Natural killer cell (primary cell): ENCODE data around the gene ST6GAL1. TPM values are rescaled to one million over a fixed set of nuclear protein-coding genes. Genes with fewer than 3 reads are reported as not detected.

Source experiments
- ATAC-seq, 3 donors: fragments of 150-1000 bp in 2 of 3; fragments of 200-7000 bp in 1 of 3; cut with Tn5 transposase; 1 replicate in 1 of 3; 2 replicates in 2 of 3; pipeline ENCODE4 v1.10.0; 2021; ENCODE audit warnings: mild to moderate bottlenecking in 2 of 3, moderate library complexity in 2 of 3
- DNase-seq, 2 donors: peaks; one replicate each; pipeline versions ENCODE4 v3.0.0 to v3.0.0-alpha.2; 2013 to 2021; ENCODE audit warnings: mixed read lengths in 1 of 2
- H3K27ac ChIP-seq: one replicate; pipeline ENCODE4 v1.5.1; 2013; ENCODE audit warnings: mild to moderate bottlenecking, low read length
- H3K27me3 ChIP-seq: one replicate; pipeline ENCODE4 v1.6.1; 2013; ENCODE audit warnings: low read length; ENCODE audit not compliant: control insufficient read depth, insufficient read depth
- H3K36me3 ChIP-seq: one replicate; pipeline ENCODE4 v1.6.1; 2013; ENCODE audit warnings: low read length; ENCODE audit not compliant: control insufficient read depth, insufficient read depth
- H3K4me1 ChIP-seq: one replicate; pipeline ENCODE4 v1.6.1; 2013; ENCODE audit warnings: low read length; ENCODE audit not compliant: control insufficient read depth, insufficient read depth
- H3K4me3 ChIP-seq: one replicate; pipeline ENCODE4 v1.5.1; 2013; ENCODE audit warnings: low read length
- H3K9me3 ChIP-seq: one replicate; pipeline ENCODE4 v1.6.1; 2013; ENCODE audit warnings: low read length; ENCODE audit not compliant: control insufficient read depth, insufficient read depth
- H3K27ac Mint-ChIP-seq, 2 donors: one replicate each; pipeline ENCODE4 v1.8.0; 2022; ENCODE audit warnings: mild to moderate bottlenecking in 2 of 2, mixed read lengths in 2 of 2, moderate library complexity in 1 of 2
- H3K27me3 Mint-ChIP-seq, 2 donors: one replicate each; pipeline ENCODE4 v1.8.0; 2022; ENCODE audit warnings: low read depth in 2 of 2, mixed read lengths in 2 of 2
- H3K36me3 Mint-ChIP-seq: one replicate; pipeline ENCODE4 v1.8.0; 2022; ENCODE audit warnings: mixed read lengths
- H3K4me1 Mint-ChIP-seq, 2 donors: one replicate each; pipeline ENCODE4 v1.8.0; 2022; ENCODE audit warnings: mixed read lengths in 2 of 2
- H3K4me3 Mint-ChIP-seq: one replicate; pipeline ENCODE4 v1.8.0; 2022; ENCODE audit warnings: mild to moderate bottlenecking, moderate library complexity, mixed read lengths
- H3K9me3 Mint-ChIP-seq, 2 donors: one replicate each; pipeline ENCODE4 v1.8.0; 2022; ENCODE audit warnings: mixed read lengths in 2 of 2
- CTCF ChIP-seq: fragments of 200-600 bp; IDR thresholded peaks from one replicate; pipeline ENCODE4 v1.8.0; 2022; ENCODE audit warnings: antibody characterized with exemption
- WGBS: methylation state at CpG from one replicate; pipeline ENCODE4 v1.1.7; 2013; ENCODE audit warnings: missing lambda C conversion rate; ENCODE audit not compliant: insufficient coverage; 5-methylcytosine and 5-hydroxymethylcytosine counted together
- intact Hi-C: fragments of 100-400 bp; cut with micrococcal nuclease; formaldehyde crosslinking; loops from one replicate; pipeline ENCODE4 v1.14.2; 2022
- total RNA-seq, 4 donors: library from RNA; stranded (reverse); fragments of 120-200 nt in 1 of 4; gene quantifications; one replicate each; pipeline versions ENCODE4 v1.2.3 to v1.2.4, GENCODE V29; 2013 to 2022

Gene ST6GAL1
- total RNA-seq, 3 donors from 2014 or later (not counting 1 experiment from before 2014, with no cell fraction given), result 121 to 182 (median 146) TPM

- Histone ChIP-seq H3K36me3 (peaks cover 57% of the 10 kb centered on the region), H3K27ac (peak overlapping the region; percentile 86), H3K27me3 (no peaks in the 10 kb centered on the region), H3K4me3 (no peak overlapping the region), H3K4me1 (peaks cover 41% of the 10 kb centered on the region), H3K9me3 (no peaks in the 10 kb centered on the region)
- peak overlapping the region; percentile 91 to 95 for H3K27ac Mint-ChIP-seq
- peaks cover 54 to 68% of the 10 kb centered on the region in 2 donors for H3K4me1 Mint-ChIP-seq
- no peak for TF ChIP-seq CTCF
- peaks cover 17% of the 10 kb centered on the region for H3K36me3 Mint-ChIP-seq
- intact Hi-C loops, result no loop called here
- H3K27me3 Mint-ChIP-seq, result no peaks in the 10 kb centered on the region
- peaks cover 0 to 2% of the 10 kb centered on the region in 2 donors for H3K9me3 Mint-ChIP-seq
- WGBS, result 93% methylated on average over 8 of the region's 8 CpGs
- DNase-seq (no peak), ATAC-seq (no peak)
- H3K4me3 Mint-ChIP-seq, result no peak overlapping the region
These were observed 112.6 kb downstream of the ST6GAL1 start for GRCh38 chr3:187042874-187043458.

GRCh38 chr3:187044206-187044605 is 113.9 kb downstream of the ST6GAL1 start:
- H3K27ac Mint-ChIP-seq, result peak overlapping the region; percentile 91 to 95
- Histone ChIP-seq H3K27ac (peak overlapping the region; percentile 69), H3K4me3 (no peak overlapping the region), H3K4me1 (peaks cover 43% of the 10 kb centered on the region), H3K27me3 (no peaks in the 10 kb centered on the region), H3K36me3 (peaks cover 56% of the 10 kb centered on the region), H3K9me3 (no peaks in the 10 kb centered on the region)
- H3K4me3 Mint-ChIP-seq, result no peak overlapping the region
- WGBS, result 64% methylated on average over 2 of the region's 3 CpGs
- H3K9me3 Mint-ChIP-seq, result peaks cover 0 to 2% of the 10 kb centered on the region in 2 donors
- DNase-seq, result no peak
- H3K36me3 Mint-ChIP-seq, result peaks cover 19% of the 10 kb centered on the region
- no peaks in the 10 kb centered on the region for H3K27me3 Mint-ChIP-seq
- intact Hi-C loops, result no loop called here
- no peak for ATAC-seq
- peaks cover 56 to 74% of the 10 kb centered on the region in 2 donors for H3K4me1 Mint-ChIP-seq
- no peak for TF ChIP-seq CTCF

- intact Hi-C loops, result no loop called here
- peaks cover 16% of the 10 kb centered on the region for H3K36me3 Mint-ChIP-seq
- H3K4me3 Mint-ChIP-seq, result no peak overlapping the region
- H3K4me1 Mint-ChIP-seq, result peaks cover 63 to 79% of the 10 kb centered on the region in 2 donors
- Histone ChIP-seq H3K9me3 (no peaks in the 10 kb centered on the region), H3K4me1 (peaks cover 39% of the 10 kb centered on the region), H3K27ac (peak overlapping the region; percentile 69), H3K4me3 (no peak overlapping the region), H3K27me3 (no peaks in the 10 kb centered on the region), H3K36me3 (peaks cover 56% of the 10 kb centered on the region)
- WGBS, result 83% methylated on average over 2 of the region's 4 CpGs
- DNase-seq, result no peak
- ATAC-seq, result no peak
- H3K27me3 Mint-ChIP-seq, result no peaks in the 10 kb centered on the region
- TF ChIP-seq CTCF, result no peak
- H3K27ac Mint-ChIP-seq, result peak overlapping the region; percentile 91 to 95
- peaks cover 0 to 2% of the 10 kb centered on the region in 2 donors for H3K9me3 Mint-ChIP-seq
These were observed 114.7 kb downstream of the ST6GAL1 start for GRCh38 chr3:187044867-187045552.
